B cell (primary cell): ENCODE data around the gene MEIOB.

Experiments
- EZH2 ChIP-seq: IDR thresholded peaks from 2 replicates; pipeline ENCODE4 v1.6.1; 2012; ENCODE audit warnings: borderline replicate concordance, low read depth, mild to moderate bottlenecking, moderate library complexity, low read length; ENCODE audit not compliant: insufficient read depth, poor library complexity, severe bottlenecking
- TF ChIP-seq, protein P1 (sequence below): fragments of 200-600 bp; IDR thresholded peaks from one replicate; pipeline ENCODE4 v1.8.0; 2022; ENCODE audit warnings: antibody characterized with exemption, mild to moderate bottlenecking

DNA sequence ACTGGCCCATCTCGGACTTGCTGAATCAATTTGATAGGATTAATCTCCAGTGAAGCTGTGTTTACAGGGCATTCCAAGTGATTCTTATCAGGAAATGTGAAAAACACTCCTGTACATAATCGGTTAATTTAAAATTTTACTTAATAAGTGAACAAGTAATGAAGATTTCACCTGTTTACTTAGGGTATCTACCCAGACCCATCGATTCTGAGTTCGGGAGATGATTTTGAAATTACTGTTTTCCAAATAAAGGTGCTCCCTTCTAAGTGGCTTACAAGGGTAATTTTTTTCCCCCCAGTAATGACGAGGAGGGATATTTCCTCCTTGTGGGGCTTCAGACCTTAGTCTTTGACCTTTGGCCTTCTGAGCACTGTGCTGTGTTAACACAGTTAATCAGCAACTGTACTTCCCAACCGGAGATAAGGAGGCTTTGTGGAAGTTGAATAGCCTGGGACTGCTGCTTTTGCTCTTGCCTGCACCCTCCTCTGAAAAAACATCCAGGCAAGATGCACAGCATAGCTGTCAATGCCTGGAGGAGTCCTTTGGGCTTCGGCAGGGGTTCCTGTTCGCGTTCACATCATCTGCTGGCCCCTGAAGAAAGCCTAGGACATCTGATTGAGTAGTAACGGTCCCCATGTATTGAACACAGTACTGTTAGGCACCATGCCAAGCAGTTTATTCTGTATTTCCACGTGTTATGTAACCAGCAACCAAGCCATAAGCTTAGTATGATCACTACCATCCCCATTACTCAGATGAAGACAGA is 43.1 kb downstream of the MEIOB start:
- TF ChIP-seq, protein P1, sequence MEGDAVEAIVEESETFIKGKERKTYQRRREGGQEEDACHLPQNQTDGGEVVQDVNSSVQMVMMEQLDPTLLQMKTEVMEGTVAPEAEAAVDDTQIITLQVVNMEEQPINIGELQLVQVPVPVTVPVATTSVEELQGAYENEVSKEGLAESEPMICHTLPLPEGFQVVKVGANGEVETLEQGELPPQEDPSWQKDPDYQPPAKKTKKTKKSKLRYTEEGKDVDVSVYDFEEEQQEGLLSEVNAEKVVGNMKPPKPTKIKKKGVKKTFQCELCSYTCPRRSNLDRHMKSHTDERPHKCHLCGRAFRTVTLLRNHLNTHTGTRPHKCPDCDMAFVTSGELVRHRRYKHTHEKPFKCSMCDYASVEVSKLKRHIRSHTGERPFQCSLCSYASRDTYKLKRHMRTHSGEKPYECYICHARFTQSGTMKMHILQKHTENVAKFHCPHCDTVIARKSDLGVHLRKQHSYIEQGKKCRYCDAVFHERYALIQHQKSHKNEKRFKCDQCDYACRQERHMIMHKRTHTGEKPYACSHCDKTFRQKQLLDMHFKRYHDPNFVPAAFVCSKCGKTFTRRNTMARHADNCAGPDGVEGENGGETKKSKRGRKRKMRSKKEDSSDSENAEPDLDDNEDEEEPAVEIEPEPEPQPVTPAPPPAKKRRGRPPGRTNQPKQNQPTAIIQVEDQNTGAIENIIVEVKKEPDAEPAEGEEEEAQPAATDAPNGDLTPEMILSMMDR, result no peak
- no peak for TF ChIP-seq EZH2
